HG02610 (cell line): ENCODE results near the gene SATB2.
A peak's percentile ranks its signal among the peaks of the same experiment; 100 is the strongest.

Source experiments
- ATAC-seq: cut with Tn5 transposase; IDR thresholded peaks from one replicate; pipeline ENCODE4 v1.9.1; 2021; ENCODE audit warnings: mild to moderate bottlenecking, moderate library complexity; ENCODE audit not compliant: unreplicated experiment

The SATB2 gene

GRCh38 chr2:199457147-199458008 is at the start of gene SATB2:
Gene SATB2, minus strand, starts transcription at chr2:199457939. Its CDS starts 1,902 bp downstream, at chr2:199456037.
- ATAC-seq: no peak

- ATAC-seq: no peak
Observed at GRCh38 chr2:199505755-199506403, 48.1 kb upstream of the SATB2 start.

- no peak for ATAC-seq
Observed at GRCh38 chr2:199503148-199503547, 45.4 kb upstream of the SATB2 start.

- ATAC-seq: no peak
Observed at GRCh38 chr2:199499005-199499404, 41.3 kb upstream of the SATB2 start.

GRCh38 chr2:199495147-199495546 is 37.4 kb upstream of the SATB2 start:
- no peak for ATAC-seq

- no peak for ATAC-seq
Observed at GRCh38 chr2:199490049-199490448, 32.3 kb upstream of the SATB2 start.

GRCh38 chr2:199488772-199489400 is 31.1 kb upstream of the SATB2 start:
- ATAC-seq: peak; percentile 74

GRCh38 chr2:199485732-199486335 is 28.1 kb upstream of the SATB2 start:
- ATAC-seq: peak; percentile 61

GRCh38 chr2:199484927-199485326 is 27.2 kb upstream of the SATB2 start:
- no peak for ATAC-seq

- ATAC-seq: no peak
Observed at GRCh38 chr2:199480966-199481365, 23.2 kb upstream of the SATB2 start.

GRCh38 chr2:199477277-199477834 is 19.6 kb upstream of the SATB2 start:
- ATAC-seq: no peak

GRCh38 chr2:199471443-199472057 is 13.8 kb upstream of the SATB2 start:
- ATAC-seq: peak; percentile 73

- ATAC-seq: no peak
Observed at GRCh38 chr2:199470672-199471442, 13.1 kb upstream of the SATB2 start.

GRCh38 chr2:199470361-199470671 is 12.6 kb upstream of the SATB2 start:
- ATAC-seq: no peak

GRCh38 chr2:199469514-199470360 is 12.0 kb upstream of the SATB2 start:
- ATAC-seq: no peak

GRCh38 chr2:199468561-199469513 is 11.1 kb upstream of the SATB2 start:
- no peak for ATAC-seq

- no peak for ATAC-seq
Observed at GRCh38 chr2:199467066-199467822, 9.5 kb upstream of the SATB2 start.
